H9 (cell line): Measurements from ENCODE around the gene B3GALT4. TPM values are rescaled to one million over a fixed set of nuclear protein-coding genes. Genes with fewer than 3 reads are reported as not detected.

Experiments
- DNase-seq: peaks from one replicate; pipeline ENCODE4 v3.0.0-alpha.2; 2017
- H2AFZ ChIP-seq: one replicate; pipeline ENCODE4 v1.6.1; 2013; ENCODE audit warnings: mild to moderate bottlenecking, low read length, control low read depth, moderate library complexity
- H2AK5ac ChIP-seq: 2 replicates; pipeline ENCODE4 v1.6.1; 2013; ENCODE audit warnings: low read length, control low read depth, mixed read lengths; ENCODE audit not compliant: insufficient read length
- H2BK120ac ChIP-seq: one replicate; pipeline ENCODE4 v1.6.1; 2013; ENCODE audit warnings: low read depth, mild to moderate bottlenecking, low read length, control low read depth, inconsistent platforms; ENCODE audit not compliant: poor library complexity, severe bottlenecking
- H2BK12ac ChIP-seq: 2 replicates; pipeline ENCODE4 v1.6.1; 2013; ENCODE audit warnings: low read length, control low read depth, mixed read lengths, low read depth; ENCODE audit not compliant: insufficient read length
- H2BK15ac ChIP-seq: 2 replicates; pipeline ENCODE4 v1.6.1; 2013; ENCODE audit warnings: low read depth, low read length, control low read depth
- H2BK20ac ChIP-seq: one replicate; pipeline ENCODE4 v1.6.1; 2013; ENCODE audit warnings: low read depth, mild to moderate bottlenecking, low read length, control low read depth, inconsistent platforms; ENCODE audit not compliant: poor library complexity, severe bottlenecking
- H2BK5ac ChIP-seq: 2 replicates; pipeline ENCODE4 v1.6.1; 2013; ENCODE audit warnings: low read length, control low read depth, mixed read lengths; ENCODE audit not compliant: insufficient read length
- H3K14ac ChIP-seq: 2 replicates; pipeline ENCODE4 v1.6.1; 2013; ENCODE audit warnings: low read length, control low read depth; ENCODE audit not compliant: insufficient read depth
- H3K18ac ChIP-seq: 2 replicates; pipeline ENCODE4 v1.6.1; 2013; ENCODE audit warnings: low read depth, mild to moderate bottlenecking, mixed read lengths, low read length, control low read depth; ENCODE audit not compliant: insufficient read length
- H3K23ac ChIP-seq: 2 replicates; pipeline ENCODE4 v1.6.1; 2013; ENCODE audit warnings: low read length, control low read depth, mixed read lengths, low read depth; ENCODE audit not compliant: insufficient read length
- H3K23me2 ChIP-seq: 2 replicates; pipeline ENCODE4 v1.6.1; 2013; ENCODE audit warnings: low read depth, mild to moderate bottlenecking, mixed read lengths, low read length, control low read depth; ENCODE audit not compliant: insufficient read length, poor library complexity, severe bottlenecking
- H3K27ac ChIP-seq: 2 replicates; pipeline ENCODE4 v1.5.1; 2013; ENCODE audit warnings: low read length, control low read depth, mixed read lengths, low read depth; ENCODE audit not compliant: insufficient read length
- H3K27me3 ChIP-seq: 2 replicates; pipeline ENCODE4 v1.6.1; 2013; ENCODE audit warnings: low read length, control low read depth, inconsistent platforms; ENCODE audit not compliant: insufficient read depth
- H3K4ac ChIP-seq: 2 replicates; pipeline ENCODE4 v1.6.1; 2013; ENCODE audit warnings: low read depth, mild to moderate bottlenecking, control low read depth, inconsistent platforms, low read length, moderate library complexity
- H3K4me1 ChIP-seq: 2 replicates; pipeline ENCODE4 v1.6.1; 2013; ENCODE audit warnings: low read length, control low read depth, inconsistent platforms; ENCODE audit not compliant: insufficient read depth
- H3K4me2 ChIP-seq: 2 replicates; pipeline ENCODE4 v1.6.1; 2013; ENCODE audit warnings: low read length, control low read depth, mixed read lengths; ENCODE audit not compliant: insufficient read length, insufficient read depth
- H3K56ac ChIP-seq: 2 replicates; pipeline ENCODE4 v1.6.1; 2013; ENCODE audit warnings: low read depth, mild to moderate bottlenecking, mixed read lengths, low read length, control low read depth; ENCODE audit not compliant: insufficient read length
- H3K79me1 ChIP-seq: 2 replicates; pipeline ENCODE4 v1.6.1; 2013; ENCODE audit warnings: low read depth, mild to moderate bottlenecking, moderate library complexity, low read length, control low read depth, inconsistent platforms; ENCODE audit not compliant: insufficient read depth, poor library complexity, severe bottlenecking
- H3K79me2 ChIP-seq: 2 replicates; pipeline ENCODE4 v1.6.1; 2013; ENCODE audit warnings: low read length, control low read depth, inconsistent platforms; ENCODE audit not compliant: insufficient read depth
- H3K9ac ChIP-seq: 2 replicates; pipeline ENCODE4 v1.6.1; 2013; ENCODE audit warnings: low read length, control low read depth, mixed read lengths; ENCODE audit not compliant: insufficient read length; ENCODE audit errors: extremely low read depth
- H3K9me3 ChIP-seq: one replicate; pipeline ENCODE4 v1.6.1; 2013; ENCODE audit warnings: low read depth, low read length, inconsistent platforms; ENCODE audit not compliant: control insufficient read depth
- H3T11ph ChIP-seq: one replicate; pipeline ENCODE4 v1.6.1; 2013; ENCODE audit warnings: mild to moderate bottlenecking, low read length, control low read depth, inconsistent platforms
- H4K20me1 ChIP-seq: one replicate; pipeline ENCODE4 v1.6.1; 2013; ENCODE audit not compliant: control insufficient read depth, insufficient read length, insufficient read depth
- H4K5ac ChIP-seq: 2 replicates; pipeline ENCODE4 v1.6.1; 2013; ENCODE audit warnings: low read depth, mild to moderate bottlenecking, mixed read lengths, low read length, control low read depth; ENCODE audit not compliant: insufficient read length
- H4K8ac ChIP-seq: replicated peaks from 2 replicates; pipeline ENCODE4 v1.6.1; 2013; ENCODE audit warnings: low read length, control low read depth, mixed read lengths, low read depth; ENCODE audit not compliant: insufficient read length
- H4K91ac ChIP-seq: 2 replicates; pipeline ENCODE4 v1.6.1; 2013; ENCODE audit warnings: low read depth, mild to moderate bottlenecking, moderate library complexity, mixed read lengths, low read length, control low read depth; ENCODE audit not compliant: insufficient read length
- H3K27ac Mint-ChIP-seq, 3 experiments: 2 replicates in 2 of 3; 3 replicates in 1 of 3; pipeline ENCODE4 v1.8.0; 2020 to 2021; ENCODE audit warnings: mixed read lengths in 3 of 3, mild to moderate bottlenecking in 1 of 3, moderate library complexity in 1 of 3
- H3K27me3 Mint-ChIP-seq: 2 replicates; pipeline ENCODE4 v1.8.0; 2021; ENCODE audit warnings: low read depth, mild to moderate bottlenecking, moderate library complexity, mixed read lengths
- H3K36me3 Mint-ChIP-seq, 3 experiments: 2 replicates in 2 of 3; 3 replicates in 1 of 3; pipeline ENCODE4 v1.8.0; 2020 to 2021; ENCODE audit warnings: low read depth in 3 of 3, mixed read lengths in 3 of 3; ENCODE audit not compliant: insufficient read depth in 1 of 3
- H3K4me1 Mint-ChIP-seq, 2 experiments: 2 replicates each; pipeline ENCODE4 v1.8.0; 2020; ENCODE audit warnings: mixed read lengths in 2 of 2
- H3K4me3 Mint-ChIP-seq, 2 experiments: 2 replicates in 1 of 2; 3 replicates in 1 of 2; pipeline ENCODE4 v1.8.0; 2020 to 2021; ENCODE audit warnings: mild to moderate bottlenecking in 2 of 2, mixed read lengths in 2 of 2, moderate library complexity in 1 of 2
- H3K9me3 Mint-ChIP-seq, 2 experiments: 2 replicates in 1 of 2; 3 replicates in 1 of 2; pipeline ENCODE4 v1.8.0; 2020; ENCODE audit warnings: mild to moderate bottlenecking in 2 of 2, mixed read lengths in 2 of 2, moderate library complexity in 1 of 2
- CTCF ChIP-seq: fragments of 200-600 bp; sonication (generic); conservative IDR thresholded peaks from 3 replicates; pipeline ENCODE4 v1.8.0; 2021; ENCODE audit warnings: antibody characterized with exemption, mild to moderate bottlenecking
- WGBS: extraction: QIAGEN DNeasy Blood & Tissue Kit; methylation state at CpG from one replicate; pipeline ENCODE4 v1.1.7; 2013; ENCODE audit warnings: missing lambda C conversion rate, low lambda C conversion rate, mixed read lengths; ENCODE audit not compliant: insufficient read length; ENCODE audit errors: extremely low coverage; 5-methylcytosine and 5-hydroxymethylcytosine counted together
- total RNA-seq: library from RNA; stranded (reverse); gene quantifications from 2 replicates; pipeline ENCODE4 v1.2.1, GENCODE V29; 2021

B3GALT4 gene
- total RNA-seq, 1 experiment from 2014 or later = 3.2 TPM

GRCh38 chr6:33250731-33251130 lies 26.2 kb upstream of the B3GALT4 start:
- no peak overlapping the region for H3K9ac ChIP-seq

More at GRCh38 chr6:33250731-33251130, 26.2 kb upstream of the B3GALT4 start:
- Mint-ChIP-seq H3K36me3 (peaks cover 9 to 25% (median 21%) of the 10 kb centered on the region in 3 experiments; a peak in 6 of 7 replicates), H3K4me1 (peaks cover 20 to 24% of the 10 kb centered on the region in 2 experiments), H3K9me3 (no peaks in the 10 kb centered on the region; a peak in 1 of 5 replicates), H3K27ac (no peak overlapping the region), H3K4me3 (peak overlapping the region; percentile 74 to 83; a peak in 3 of 5 replicates), H3K27me3 (peaks cover 30% of the 10 kb centered on the region)
- no peak overlapping the region for H4K5ac ChIP-seq
- H2AK5ac ChIP-seq = no peak overlapping the region
- H3K18ac ChIP-seq = no peak overlapping the region
- no peak for TF ChIP-seq CTCF
- H4K8ac ChIP-seq = no peak overlapping the region
- H3K23me2 ChIP-seq = peaks cover 17% of the 10 kb centered on the region
- no peaks in the 10 kb centered on the region; the same call in 1 of the 2 replicates for H3K27me3 ChIP-seq
- H3K14ac ChIP-seq = no peak overlapping the region
- H3K79me1 ChIP-seq = no peaks in the 10 kb centered on the region
- no peaks in the 10 kb centered on the region; the same call in 1 of the 2 replicates for H3K4me1 ChIP-seq
- no peaks in the 10 kb centered on the region for H3K79me2 ChIP-seq
- no peak overlapping the region for H2AFZ ChIP-seq
- no peaks in the 10 kb centered on the region for H4K20me1 ChIP-seq
- H3K23ac ChIP-seq = no peak overlapping the region
- no peak overlapping the region for H2BK12ac ChIP-seq
- no peak overlapping the region for H2BK20ac ChIP-seq
- DNase-seq = no peak
- H2BK15ac ChIP-seq = no peak overlapping the region
- no peak overlapping the region for H3T11ph ChIP-seq
- no peak overlapping the region for H4K91ac ChIP-seq
- no peak overlapping the region for H2BK5ac ChIP-seq
- H3K4ac ChIP-seq = no peak overlapping the region
- no peaks in the 10 kb centered on the region for H3K9me3 ChIP-seq
- H3K27ac ChIP-seq = no peak overlapping the region
- H3K4me2 ChIP-seq = no peak overlapping the region
- no peak overlapping the region for H2BK120ac ChIP-seq
- no CpG with 5 or more reads among the region's 13 CpGs for WGBS
- no peak overlapping the region for H3K56ac ChIP-seq
